GM21447 (cell line): ENCODE results near the gene MRPL32.

Experiments
- ATAC-seq: cut with Tn5 transposase; IDR thresholded peaks from one replicate; pipeline ENCODE4 v1.9.1; 2021; ENCODE audit not compliant: unreplicated experiment

The MRPL32 gene

DNA sequence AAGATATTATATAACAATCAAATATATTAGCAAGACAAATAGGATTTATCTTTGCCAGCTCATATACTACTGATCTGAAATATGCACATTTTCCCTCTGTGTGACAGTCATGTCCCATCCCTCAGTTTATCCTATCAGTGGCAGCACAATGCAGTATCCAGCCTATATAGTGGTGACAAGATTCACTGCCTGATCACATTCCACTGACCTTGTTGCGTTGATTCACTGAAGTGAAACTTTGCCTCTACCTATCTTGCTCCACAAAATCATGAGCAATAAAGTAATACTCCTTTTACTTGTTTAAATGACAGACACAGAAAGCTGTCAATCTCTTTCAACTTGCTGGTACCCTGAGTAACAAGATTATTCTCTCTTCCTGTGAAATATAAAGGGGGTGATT, 6.5 kb upstream of the MRPL32 start:
- no peak for ATAC-seq

DNA sequence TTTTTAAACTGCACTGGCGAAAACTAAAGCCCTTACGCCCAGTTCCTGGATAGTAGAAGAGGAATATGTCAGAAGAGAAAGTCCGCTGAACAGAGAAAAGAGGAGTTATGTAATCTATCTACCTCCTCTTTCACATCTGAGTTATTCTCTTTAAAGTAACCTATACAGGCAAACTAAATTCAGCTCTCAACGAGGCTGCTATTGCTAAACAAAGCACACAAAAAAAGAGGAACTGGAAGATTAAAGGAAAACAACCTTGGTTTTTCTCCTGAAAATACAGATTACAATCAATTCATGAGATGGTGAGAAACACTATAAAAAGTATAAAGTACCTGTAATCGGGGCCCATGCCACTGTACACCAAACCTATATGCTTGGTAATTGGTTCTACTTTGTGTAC, 6.0 kb upstream of the MRPL32 start:
- no peak for ATAC-seq

GRCh38 chr7:42928754-42929153, 3.4 kb upstream of the MRPL32 start:
- ATAC-seq, result no peak

DNA sequence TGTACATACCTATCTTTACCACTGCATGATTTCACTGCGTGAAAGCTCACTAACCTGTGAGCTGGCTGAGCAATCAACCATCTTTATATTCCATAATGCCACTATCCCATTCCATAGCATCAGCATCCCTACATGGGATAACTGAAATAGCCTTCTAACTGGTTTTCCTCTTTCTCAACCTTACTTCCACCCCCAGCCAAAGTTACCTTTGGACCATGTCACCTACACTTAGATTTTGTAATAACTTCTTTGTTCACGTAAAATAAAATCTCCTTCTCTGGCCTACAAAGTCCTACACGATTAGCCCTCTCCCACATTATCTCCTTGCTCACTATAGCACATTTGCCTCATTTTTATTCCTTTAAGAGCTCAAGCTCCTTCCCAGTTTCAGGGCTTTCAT, 2.7 kb upstream of the MRPL32 start:
- ATAC-seq, result no peak

GRCh38 chr7:42930889-42931288, 1.3 kb upstream of the MRPL32 start:
- no peak for ATAC-seq

DNA sequence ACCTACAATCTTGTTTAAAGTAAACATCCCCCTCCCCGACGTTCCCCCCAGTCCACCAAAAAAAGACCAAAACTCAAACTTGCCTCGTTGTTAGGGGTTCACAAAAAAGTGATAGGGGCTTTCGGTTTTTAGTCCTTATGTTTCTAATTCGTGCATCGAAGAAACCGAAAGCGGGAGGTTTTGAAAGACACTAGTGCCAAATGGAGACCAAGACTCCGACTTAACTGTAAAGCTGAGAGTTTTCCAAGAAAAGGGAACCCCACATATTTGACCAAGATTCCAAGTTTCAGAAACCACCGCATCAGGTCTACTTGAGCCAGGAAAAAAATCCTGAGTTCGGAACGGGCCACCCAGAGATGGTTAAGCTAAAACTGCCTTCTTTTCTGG, 736 bp upstream of the MRPL32 start:
- ATAC-seq, result no peak

DNA sequence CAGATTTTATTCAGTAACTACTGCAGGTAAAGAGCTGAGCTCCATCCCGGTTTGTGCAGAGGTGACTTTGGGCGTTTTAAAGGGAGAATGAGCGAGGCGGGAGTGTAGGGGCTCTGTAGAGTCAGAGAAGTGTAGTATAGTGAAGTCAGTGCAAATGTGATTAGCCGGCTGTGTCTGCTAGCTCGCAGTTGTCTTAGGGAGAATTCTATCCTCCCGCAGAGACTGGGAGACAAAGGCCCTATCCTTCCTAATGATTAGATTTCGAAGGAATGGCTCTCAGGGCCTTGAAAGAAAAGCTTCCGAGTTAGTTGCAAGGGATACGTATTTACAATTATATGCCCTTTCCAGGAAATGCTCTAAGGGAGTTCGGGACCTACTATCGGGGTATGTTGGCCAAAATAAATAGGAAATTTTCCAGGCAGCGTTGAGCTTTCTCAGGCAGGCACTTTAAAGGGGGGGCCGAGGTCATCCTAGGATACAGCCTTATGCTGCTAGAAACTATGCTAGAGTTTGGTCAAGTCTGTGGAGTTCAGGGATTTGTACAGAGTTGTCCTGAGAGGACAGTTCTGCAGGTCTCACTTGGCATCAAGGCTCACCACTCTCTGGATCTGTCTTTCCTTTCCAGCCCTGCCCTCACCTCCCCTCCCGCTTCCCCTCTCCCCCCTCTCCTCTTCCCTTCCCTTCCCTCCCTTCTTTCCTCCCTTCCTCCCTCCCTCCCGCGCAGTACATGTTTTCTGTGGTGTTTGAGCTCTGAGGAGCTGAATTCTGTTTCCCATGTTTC, 825 bp downstream of the MRPL32 start:
- ATAC-seq, result peak; percentile 22

GRCh38 chr7:42934291-42934690, 2.1 kb downstream of the MRPL32 start:
- ATAC-seq, result no peak

- ATAC-seq, result no peak
These were observed 3.7 kb downstream of the MRPL32 start for GRCh38 chr7:42935861-42936260.

- ATAC-seq, result no peak
These were observed 7.5 kb downstream of the MRPL32 start for GRCh38 chr7:42939457-42940240.

DNA sequence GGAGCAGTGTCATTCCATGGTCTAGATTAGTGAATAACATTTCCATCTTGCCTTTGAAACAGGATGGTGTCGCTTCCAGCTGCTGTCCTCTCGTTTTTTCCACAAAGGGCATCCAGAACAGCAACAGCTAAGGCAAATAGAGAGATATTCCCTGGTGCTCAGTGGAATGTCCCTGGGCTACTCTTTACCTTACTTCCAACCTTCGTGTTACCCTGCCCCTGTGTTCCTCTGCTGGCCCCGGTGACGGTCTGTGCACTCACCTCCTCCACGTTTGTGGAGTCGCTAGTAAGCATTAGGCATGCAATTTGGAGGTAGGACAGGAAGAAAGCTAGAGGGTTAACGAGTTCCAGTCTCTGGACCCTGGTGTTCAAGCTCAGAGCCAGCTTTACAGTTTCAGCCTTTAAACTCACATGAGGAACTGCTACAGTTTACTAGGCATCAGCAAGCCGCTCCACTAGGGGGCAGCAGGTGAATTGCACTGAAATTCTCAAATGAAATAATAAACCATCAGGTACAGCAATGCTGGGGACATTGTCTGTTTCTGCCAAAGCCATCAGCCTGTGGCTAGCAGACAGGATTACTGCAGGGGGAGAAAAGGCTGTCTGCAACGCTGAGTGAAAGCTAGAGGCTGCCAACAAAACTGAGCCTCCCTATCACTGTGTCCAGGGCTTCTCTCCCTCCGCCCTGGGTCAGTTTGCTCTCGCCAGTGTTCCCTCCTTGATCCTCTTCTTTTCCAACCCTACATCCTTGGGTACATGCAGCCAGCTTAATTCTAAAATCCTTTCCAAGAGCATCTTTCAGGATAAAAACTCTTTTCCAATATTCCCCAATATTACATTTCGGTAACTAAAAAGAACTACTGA, 9.0 kb downstream of the MRPL32 start:
- ATAC-seq, result peak; percentile 43

DNA sequence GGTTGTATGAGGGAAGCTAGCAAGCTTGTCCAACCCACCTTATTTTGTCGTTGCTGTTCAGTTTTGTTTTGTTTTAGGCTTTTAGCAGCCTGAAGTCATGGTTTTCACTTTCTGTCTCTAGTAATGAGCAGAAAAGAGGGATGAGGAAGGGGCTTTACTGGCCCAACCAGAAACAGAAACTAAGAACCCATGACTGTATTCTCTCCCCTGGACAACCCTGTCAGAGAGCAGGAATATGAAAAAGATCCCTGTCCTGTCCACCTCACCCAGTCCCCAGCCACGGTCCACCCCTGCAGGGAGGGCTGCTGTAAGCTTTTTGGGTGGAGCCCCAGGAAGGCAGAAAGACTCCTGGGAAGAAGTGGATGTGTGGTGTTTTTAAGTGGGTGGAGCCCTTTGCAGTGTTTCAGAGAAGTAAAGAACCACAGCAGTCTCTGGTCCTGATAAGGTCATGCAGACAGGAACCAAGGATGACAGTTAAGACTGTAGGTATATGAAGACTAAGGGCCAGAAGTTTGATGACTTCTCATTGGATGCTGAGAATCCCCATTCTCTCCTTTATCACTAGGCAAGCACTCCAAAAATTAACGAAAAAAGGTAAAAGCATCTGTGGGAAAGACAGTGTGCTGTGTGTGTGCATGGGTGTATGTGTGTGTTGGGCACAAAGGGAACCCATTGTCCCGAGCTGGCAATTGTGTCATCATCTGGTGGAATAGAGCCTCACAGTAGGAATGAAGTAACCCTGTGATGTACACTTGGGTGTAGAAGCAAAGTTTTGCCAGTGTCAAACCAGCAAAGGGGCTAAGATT, 13.8 kb downstream of the MRPL32 start:
- peak; percentile 77 for ATAC-seq

GRCh38 chr7:42946627-42946950, 14.4 kb downstream of the MRPL32 start:
- no peak for ATAC-seq

- ATAC-seq, result no peak
These were observed 15.3 kb downstream of the MRPL32 start for GRCh38 chr7:42947521-42947920.

DNA sequence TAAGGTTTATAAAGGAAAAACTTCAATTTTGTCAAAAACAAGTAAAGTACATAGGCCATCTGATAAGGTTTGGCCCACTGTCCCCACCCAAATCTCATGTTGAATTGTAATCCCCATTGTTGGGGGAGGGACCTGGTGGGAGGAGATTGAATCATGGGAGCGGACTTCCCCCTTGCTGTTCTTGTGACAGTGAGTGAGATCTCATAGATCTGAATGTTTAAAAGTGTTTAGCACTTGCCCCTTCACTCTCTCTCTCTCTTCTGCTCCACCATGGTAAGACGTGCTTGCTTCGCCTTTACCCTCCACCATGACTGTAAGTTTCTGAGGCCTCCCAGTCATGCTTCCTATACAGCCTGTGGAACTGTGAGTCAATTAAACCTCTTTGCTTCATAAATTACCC, 18.2 kb downstream of the MRPL32 start:
- ATAC-seq, result no peak

- ATAC-seq, result no peak
These were observed 20.2 kb downstream of the MRPL32 start for GRCh38 chr7:42952328-42952727.

GRCh38 chr7:42953994-42954393, 21.8 kb downstream of the MRPL32 start:
- no peak for ATAC-seq

GRCh38 chr7:42956062-42956461, 23.9 kb downstream of the MRPL32 start:
- no peak for ATAC-seq

DNA sequence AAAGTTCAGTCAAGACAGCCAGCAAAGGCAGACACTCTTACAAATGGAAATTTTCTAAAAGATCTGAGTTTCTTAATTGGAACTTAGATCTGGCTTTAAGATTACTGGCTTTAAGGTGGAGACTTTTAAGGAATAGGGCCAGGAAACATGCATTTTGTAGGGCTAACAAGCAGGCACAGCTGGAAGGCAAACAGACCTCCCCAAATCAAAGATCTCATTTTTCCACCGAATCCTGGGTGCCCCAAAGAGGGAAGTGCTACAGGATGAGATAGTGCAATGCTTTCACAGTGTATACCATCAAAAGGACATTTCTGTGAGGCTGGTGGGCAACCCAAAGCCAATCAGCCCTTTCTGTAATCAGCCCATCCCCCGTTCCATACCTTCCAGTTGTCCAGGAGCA, 27.4 kb downstream of the MRPL32 start:
- no peak for ATAC-seq

DNA sequence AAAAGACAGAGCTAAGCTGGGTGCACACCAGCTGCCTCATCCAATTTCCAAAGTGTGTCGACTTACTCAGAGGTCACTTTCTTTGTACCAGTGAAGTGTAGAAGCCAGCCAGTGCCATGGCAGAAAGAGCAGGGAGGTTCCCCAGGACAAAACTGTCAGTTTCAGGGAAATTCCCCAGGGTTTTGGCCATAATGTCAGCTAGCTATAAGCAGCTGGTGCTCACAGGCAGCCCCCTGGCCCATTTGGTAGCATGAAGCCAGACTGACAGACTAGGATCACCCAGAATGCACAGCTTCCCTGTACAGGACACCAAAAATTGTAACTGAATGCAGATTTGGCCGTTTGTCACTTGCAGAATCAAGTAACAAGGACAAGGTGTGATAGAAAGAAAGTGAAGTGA, 28.6 kb downstream of the MRPL32 start:
- ATAC-seq, result peak; percentile 53

GRCh38 chr7:42961170-42961569, 29.0 kb downstream of the MRPL32 start:
- ATAC-seq, result peak; percentile 9
